ENCODE data around the gene BCAT1.
"Not testable (repeated sequence)": the region's sequence is repeated elsewhere in the genome, so short reads cannot be mapped to it uniquely, and the experiment has no call there.

The BCAT1 gene

DNA sequence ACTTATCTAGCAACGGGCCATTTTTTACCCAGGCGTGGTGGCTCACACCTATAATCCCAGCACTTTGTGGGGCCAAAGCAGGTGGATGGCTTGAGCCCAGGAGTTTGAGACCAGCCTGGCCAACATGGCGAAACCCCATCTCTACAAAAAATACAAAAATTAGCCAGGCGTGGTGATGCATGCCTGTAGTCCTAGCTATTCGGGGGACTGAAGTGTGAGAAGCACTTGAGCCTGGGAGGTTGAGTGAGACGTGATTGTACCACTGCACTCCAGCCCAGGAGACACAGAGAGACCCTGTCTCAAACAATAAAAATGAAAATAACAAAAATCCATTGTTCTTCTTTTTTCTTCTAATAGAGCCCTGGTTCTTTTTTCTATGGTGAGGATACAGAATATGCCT is 7.5 kb upstream of the BCAT1 start:
- DNase-seq = not testable (repeated sequence)

GRCh38 chr12:24955853-24956252 is 7.0 kb upstream of the BCAT1 start:
- no peak for DNase-seq

DNA sequence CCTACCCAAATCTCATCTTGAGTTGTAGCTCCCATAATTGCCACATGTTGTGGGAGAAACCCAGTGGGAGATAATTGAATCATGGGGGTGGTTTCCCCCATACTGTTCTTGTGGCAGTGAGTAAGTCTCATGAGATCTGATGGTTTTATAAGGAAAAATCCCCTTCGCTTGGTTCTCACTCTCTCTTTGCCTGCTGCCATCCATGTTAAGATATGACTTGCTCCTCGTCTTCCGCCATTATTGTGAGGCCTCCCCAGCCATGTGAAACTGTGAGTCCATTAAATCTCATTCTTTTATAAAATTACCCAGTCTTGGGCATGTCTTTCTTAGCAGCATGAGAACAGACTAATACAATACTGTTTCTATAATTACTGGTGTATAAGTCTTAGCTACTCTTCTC is 6.5 kb upstream of the BCAT1 start:
- no peak for DNase-seq

- no peak for DNase-seq
These were observed 5.4 kb upstream of the BCAT1 start for GRCh38 chr12:24954261-24954660.

DNA sequence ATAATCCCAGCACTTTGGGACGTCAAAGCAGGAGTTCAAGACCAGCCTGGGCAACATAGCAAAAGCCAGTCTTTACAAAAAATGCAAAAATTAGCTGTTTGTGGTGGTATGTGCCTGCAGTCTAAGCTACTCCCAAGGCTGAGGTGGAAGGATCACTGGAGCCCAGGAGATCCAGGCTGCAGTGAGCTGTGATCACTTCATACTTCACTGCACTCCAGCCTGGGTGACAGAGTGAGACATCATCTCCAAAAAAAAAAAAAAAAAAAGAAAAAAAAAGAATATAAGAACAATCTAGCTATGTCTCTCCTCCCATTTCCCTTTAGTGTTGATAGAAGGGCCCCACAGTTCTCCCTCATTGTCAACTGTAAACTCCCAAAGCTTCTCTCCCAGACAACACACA is 3.5 kb upstream of the BCAT1 start:
- no peak for DNase-seq

DNA sequence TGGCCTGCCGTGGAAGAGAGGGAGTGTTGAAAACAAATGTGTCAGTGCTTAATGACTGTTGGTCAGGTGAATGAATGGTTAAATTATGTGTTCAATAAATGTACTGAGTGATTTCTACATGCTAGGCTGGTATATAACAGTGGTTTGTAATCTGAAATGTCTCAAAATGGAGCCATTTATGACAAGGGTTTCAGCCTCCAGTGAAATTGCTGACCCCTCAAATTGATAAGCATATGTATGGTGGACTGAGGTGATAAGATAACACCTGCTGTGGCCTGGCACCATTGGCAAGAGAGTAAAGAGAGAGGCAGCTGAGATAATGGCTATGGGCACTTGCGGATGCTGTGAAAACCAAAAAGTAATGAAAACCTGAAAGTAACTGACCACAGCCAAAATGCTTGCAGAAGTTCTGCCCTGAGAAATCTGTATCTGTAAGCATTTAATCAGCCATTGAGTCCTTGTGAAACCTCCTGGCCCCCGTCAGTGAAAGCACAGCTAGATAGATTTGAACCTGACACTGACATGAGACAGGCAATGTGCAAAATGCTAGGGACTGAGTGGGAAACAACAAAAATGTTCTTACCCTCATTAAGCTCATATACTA is 1.4 kb upstream of the BCAT1 start:
- no peak for DNase-seq

DNA sequence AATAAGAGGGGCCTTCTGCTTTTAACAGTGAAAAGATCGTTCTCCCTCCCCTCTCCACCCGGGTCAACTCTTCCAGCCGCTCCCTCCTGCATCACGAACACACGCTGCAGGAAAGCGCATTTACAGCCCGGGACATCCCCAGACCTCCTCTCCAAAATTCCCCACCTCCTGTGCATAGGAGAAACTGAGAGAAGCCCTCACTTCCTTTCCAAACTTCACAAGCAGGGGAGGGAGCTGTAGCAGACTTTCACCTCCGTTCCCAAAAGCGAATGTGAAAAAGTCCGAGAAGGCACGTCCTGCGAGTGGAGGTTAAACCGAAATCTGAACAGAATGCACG is 513 bp downstream of the BCAT1 start:
- no peak for DNase-seq

GRCh38 chr12:24947541-24948419 is 1.1 kb downstream of the BCAT1 start:
- no peak for DNase-seq

DNA sequence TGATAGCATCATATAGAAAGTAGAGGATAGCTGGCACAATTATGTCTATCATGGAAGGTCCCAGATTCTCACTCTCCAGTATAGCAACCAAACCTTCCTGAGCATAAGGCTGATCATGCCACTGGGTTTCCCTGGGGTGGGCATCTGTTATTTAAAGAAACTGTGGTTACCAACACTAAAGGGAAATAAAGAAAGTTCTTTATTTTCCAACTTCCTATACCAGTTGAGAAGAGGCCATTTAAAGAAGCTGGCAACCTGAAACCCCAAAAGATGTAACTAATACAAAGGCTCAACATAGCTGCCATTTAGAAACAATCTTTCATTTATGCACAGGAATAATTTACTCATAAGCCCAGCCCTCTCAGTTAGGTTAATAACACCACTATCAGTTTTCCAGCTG is 3.1 kb downstream of the BCAT1 start:
- DNase-seq = no peak

DNA sequence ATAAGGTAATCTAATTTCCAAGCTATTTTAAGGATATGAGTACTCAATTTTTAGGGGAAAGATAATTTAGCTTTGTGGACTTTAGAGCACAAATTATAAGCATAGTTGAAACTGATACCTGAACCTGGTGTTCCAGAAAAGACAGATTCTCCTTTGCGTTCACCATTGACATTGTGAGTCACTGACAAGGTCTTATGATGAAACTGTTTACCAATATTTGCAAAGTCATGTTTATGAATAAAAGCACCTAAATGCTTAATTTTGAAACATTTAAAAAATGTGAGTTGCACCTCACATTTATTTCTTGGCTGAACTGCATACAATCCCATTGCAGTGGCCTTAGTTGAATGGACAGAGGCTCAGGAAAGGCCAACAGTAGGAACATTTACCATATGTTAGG is 3.9 kb downstream of the BCAT1 start:
- DNase-seq = no peak

GRCh38 chr12:24944601-24944975 is 4.3 kb downstream of the BCAT1 start:
- DNase-seq = no peak

- no peak for DNase-seq
These were observed 4.8 kb downstream of the BCAT1 start for GRCh38 chr12:24943947-24944600.

DNA sequence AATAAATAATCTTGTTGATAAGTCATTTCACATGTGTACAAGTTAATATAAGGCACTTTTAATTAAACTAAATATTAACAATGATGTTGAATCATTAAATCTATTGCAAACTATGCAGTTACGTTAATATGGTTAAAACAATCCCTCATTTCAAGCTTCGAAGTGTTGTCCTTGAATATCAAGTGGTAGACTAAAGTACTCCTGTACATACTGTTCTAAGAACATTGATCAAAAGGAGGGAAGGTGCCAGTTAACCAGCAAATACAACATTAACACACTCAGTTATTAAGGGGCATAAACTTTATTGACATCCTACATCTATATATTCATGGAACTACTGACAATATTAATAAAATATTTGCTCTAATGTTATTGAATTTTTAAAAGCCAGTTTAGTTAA is 8.7 kb downstream of the BCAT1 start:
- no peak for DNase-seq

DNA sequence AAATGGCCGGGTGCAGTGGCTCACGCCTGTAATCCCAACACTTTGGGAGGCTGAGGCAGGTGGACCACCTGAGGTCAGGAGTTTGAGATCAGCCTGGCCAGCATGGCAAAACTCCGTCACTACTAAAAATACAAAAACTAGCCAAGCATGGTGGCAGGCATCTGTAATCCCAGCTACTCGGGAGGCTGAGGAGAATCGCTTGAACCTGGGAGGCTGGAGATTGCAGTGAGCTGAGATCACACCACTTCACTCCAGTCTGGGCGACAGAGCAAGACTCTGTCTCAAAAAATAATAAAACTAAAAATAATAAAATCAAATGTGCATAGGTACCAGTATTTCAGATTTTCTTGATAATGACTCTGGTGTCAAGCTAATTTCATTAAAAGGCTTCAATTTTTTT is 9.3 kb downstream of the BCAT1 start:
- not testable (repeated sequence) for DNase-seq

DNA sequence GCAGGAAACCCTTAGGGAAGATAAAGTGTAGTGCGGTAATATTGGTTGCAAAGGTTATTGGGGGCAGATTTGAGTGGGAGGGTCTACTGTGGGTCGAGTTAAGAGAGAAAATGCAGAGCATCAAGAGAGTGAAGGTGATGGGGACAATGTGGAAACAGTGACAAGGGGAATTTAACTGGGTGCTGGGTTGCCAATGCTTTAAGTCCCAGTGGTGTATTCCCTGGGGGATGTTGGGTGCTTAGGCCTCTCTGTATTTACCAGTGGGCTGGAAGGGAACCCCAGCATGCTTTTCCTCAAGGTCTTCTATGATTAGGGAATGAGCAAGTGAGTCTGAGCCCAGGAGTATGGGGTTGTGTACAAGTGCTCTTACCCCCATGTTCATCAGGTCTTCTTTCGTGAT is 10.6 kb downstream of the BCAT1 start:
- no peak for DNase-seq

GRCh38 chr12:24937553-24938244 is 11.2 kb downstream of the BCAT1 start:
- DNase-seq = no peak

GRCh38 chr12:24933694-24934407 is 15.1 kb downstream of the BCAT1 start:
- DNase-seq = no peak

GRCh38 chr12:24931666-24932405 is 17.1 kb downstream of the BCAT1 start:
- no peak for DNase-seq

DNA sequence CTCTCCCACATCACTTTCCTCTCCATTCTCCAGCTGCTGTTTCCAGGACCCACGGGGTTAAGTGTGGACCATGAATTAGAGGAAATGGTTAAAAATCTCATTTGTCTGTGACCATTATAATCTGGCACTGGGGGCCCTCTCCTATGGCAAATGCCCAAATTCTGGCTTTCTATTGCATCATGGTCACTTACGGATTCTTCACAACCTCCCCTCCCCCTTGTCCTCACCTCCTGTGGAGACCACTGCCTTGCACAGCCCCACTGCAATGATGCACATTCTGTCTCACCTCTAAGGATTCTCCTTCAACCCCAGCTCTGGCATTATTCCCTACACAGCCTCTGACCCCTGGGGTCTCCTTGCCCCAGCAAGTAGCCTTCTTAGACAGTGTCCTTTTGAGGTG is 18.9 kb downstream of the BCAT1 start:
- no peak for DNase-seq

DNA sequence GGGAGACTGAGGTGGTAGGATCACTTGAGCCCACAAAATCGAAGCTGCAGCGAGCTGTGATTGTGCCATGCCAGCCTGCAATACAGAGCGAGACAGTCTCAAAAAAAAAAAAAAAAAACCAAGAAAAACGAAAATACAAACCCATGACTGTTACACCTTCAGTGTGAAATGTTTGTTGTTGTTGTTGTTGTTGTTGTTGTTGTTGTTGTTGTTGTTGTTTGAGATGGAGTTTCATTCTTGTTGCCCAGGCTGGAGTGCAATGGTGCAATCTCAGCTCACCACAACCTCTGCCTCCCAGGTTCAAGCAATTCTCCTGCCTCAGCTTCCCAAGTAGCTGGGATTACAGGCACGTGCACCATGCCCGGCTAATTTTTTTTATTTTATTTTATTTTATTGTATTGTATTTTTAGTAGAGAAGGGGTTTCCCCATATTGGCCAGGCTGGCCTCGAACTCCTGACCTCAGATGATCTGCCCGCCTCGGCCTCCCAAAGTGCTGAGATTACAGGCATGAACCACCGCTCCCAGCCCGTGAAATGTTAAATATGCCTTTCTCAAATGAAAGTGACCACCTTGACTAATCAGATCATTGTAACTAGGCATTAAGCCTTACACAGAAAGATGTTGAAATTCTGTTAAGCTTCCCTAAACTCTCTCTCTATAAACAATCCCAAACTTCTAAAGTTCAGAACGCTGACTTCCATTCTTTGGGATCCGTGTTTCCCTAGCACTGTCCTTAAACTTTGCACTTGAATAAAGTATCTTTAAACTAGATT is 20.2 kb downstream of the BCAT1 start:
- DNase-seq = not testable (repeated sequence)

GRCh38 chr12:24928131-24928530 is 20.8 kb downstream of the BCAT1 start:
- DNase-seq = no peak

Measured in cortex of kidney (tissue), 1 donor.